ENCODE measurements around the gene CUL5.

CUL5 gene

DNA sequence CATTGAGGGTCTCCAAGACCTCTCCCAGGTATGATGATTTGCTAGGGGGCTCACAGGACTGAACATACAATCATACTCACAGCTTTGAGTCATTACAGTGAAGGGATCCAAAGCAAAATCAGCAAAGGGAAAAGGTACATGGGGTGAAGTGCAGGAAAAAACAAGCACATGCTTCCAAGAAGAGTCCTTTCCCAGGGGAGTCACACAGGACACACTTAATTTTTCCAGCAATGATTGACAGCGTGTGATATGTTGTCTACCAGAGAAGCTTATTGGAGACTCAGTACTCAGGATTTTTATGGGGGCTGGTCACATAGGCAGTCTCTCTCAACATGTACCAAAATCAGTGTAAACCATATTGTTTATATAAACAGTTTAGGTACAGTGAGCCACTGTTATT, 25.3 kb downstream of the CUL5 start:
- H3K9ac ChIP-seq, result no peak overlapping the region
- H3K4me3 ChIP-seq (IDR thresholded peaks at IDR 0.05; ENCODE audit: insufficient read depth, low read depth, low read length), result no peak overlapping the region
- H3K36me3 ChIP-seq (ENCODE audit: insufficient read depth), result no peaks in the 10 kb centered on the region
- peaks cover 18% of the 10 kb centered on the region; the same call in 1 of the 2 replicates for H3K79me2 ChIP-seq (ENCODE audit: insufficient read depth, low read depth)
- no peak overlapping the region for H2AFZ ChIP-seq (ENCODE audit: low read depth)
- no peaks in the 10 kb centered on the region for H3K27me3 ChIP-seq (ENCODE audit: insufficient read depth, low read depth)
- H3K4me1 ChIP-seq (ENCODE audit: low read depth, poor library complexity, severe bottlenecking), result peaks cover 10% of the 10 kb centered on the region
- H3K27ac ChIP-seq, result no peak overlapping the region
- H3K4me2 ChIP-seq, result no peak overlapping the region
- H4K20me1 ChIP-seq (ENCODE audit: insufficient read depth), result no peaks in the 10 kb centered on the region
- TF ChIP-seq, protein P1, sequence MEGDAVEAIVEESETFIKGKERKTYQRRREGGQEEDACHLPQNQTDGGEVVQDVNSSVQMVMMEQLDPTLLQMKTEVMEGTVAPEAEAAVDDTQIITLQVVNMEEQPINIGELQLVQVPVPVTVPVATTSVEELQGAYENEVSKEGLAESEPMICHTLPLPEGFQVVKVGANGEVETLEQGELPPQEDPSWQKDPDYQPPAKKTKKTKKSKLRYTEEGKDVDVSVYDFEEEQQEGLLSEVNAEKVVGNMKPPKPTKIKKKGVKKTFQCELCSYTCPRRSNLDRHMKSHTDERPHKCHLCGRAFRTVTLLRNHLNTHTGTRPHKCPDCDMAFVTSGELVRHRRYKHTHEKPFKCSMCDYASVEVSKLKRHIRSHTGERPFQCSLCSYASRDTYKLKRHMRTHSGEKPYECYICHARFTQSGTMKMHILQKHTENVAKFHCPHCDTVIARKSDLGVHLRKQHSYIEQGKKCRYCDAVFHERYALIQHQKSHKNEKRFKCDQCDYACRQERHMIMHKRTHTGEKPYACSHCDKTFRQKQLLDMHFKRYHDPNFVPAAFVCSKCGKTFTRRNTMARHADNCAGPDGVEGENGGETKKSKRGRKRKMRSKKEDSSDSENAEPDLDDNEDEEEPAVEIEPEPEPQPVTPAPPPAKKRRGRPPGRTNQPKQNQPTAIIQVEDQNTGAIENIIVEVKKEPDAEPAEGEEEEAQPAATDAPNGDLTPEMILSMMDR (conservative IDR thresholded peaks at IDR 0.05; ENCODE audit: low read depth, low read length), result no peak

DNA sequence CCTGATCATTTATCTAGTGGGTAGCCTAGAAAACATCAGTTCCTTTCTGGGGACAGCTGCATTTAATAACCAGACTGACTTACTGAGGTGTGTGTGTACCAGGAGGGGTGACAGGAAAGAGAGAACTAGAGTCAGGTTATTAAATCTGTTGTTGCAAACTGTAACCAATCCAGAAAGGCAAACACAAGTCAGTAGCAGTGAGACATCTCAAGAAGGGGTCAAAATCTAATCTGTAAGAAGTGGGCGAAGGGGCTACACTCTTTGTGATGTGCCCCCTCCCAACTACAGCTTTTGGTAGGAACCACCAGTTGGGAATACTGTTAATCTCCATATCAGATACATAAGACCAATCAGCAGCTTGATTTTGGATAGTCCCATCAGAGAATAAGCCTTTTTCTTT, 26.3 kb downstream of the CUL5 start:
- no peak overlapping the region for H3K4me3 ChIP-seq (IDR thresholded peaks at IDR 0.05; ENCODE audit: insufficient read depth, low read depth, low read length)
- H3K36me3 ChIP-seq (ENCODE audit: insufficient read depth), result no peaks in the 10 kb centered on the region
- TF ChIP-seq, protein P1 (conservative IDR thresholded peaks at IDR 0.05; ENCODE audit: low read depth, low read length), result no peak
- H3K27ac ChIP-seq, result no peak overlapping the region
- H3K4me2 ChIP-seq, result no peak overlapping the region
- H3K4me1 ChIP-seq (ENCODE audit: low read depth, poor library complexity, severe bottlenecking), result peaks cover 10% of the 10 kb centered on the region
- H2AFZ ChIP-seq (ENCODE audit: low read depth), result no peak overlapping the region
- no peak overlapping the region for H3K9ac ChIP-seq
- no peaks in the 10 kb centered on the region for H3K27me3 ChIP-seq (ENCODE audit: insufficient read depth, low read depth)
- no peaks in the 10 kb centered on the region for H4K20me1 ChIP-seq (ENCODE audit: insufficient read depth)
- peaks cover 18% of the 10 kb centered on the region; the same call in 1 of the 2 replicates for H3K79me2 ChIP-seq (ENCODE audit: insufficient read depth, low read depth)

DNA sequence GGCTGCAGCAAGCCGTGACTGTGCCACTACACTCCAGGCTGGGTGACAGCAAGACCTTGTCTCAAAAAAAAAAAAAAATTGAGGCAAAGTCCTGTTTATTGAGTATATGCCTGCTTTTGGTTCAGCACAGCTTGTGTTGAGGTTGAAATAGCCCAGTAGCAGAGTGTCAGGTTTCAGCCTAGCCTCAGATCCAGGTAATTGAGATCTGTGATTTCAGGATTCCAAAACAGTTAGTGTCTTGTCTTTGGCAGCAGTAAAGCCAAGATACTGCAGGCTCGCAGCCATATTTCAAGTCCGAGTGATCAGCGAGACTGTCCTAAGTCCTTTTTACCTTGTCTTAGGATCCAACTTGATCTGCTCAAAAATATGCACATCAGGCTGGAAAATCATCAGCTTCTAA, 27.0 kb downstream of the CUL5 start:
- Histone ChIP-seq H3K4me2 (no peak overlapping the region), H2AFZ (ENCODE audit: low read depth) (no peak overlapping the region), H3K79me2 (ENCODE audit: insufficient read depth, low read depth) (peaks cover 15% of the 10 kb centered on the region; the same call in 1 of the 2 replicates), H3K27me3 (ENCODE audit: insufficient read depth, low read depth) (no peaks in the 10 kb centered on the region), H3K4me1 (ENCODE audit: low read depth, poor library complexity, severe bottlenecking) (peaks cover 10% of the 10 kb centered on the region), H3K4me3 (IDR thresholded peaks at IDR 0.05; ENCODE audit: insufficient read depth, low read depth, low read length) (no peak overlapping the region), H3K36me3 (ENCODE audit: insufficient read depth) (no peaks in the 10 kb centered on the region), H4K20me1 (ENCODE audit: insufficient read depth) (no peaks in the 10 kb centered on the region), H3K27ac (no peak overlapping the region), H3K9ac (no peak overlapping the region)
- TF ChIP-seq, protein P1 (conservative IDR thresholded peaks at IDR 0.05; ENCODE audit: low read depth, low read length), result no peak

DNA sequence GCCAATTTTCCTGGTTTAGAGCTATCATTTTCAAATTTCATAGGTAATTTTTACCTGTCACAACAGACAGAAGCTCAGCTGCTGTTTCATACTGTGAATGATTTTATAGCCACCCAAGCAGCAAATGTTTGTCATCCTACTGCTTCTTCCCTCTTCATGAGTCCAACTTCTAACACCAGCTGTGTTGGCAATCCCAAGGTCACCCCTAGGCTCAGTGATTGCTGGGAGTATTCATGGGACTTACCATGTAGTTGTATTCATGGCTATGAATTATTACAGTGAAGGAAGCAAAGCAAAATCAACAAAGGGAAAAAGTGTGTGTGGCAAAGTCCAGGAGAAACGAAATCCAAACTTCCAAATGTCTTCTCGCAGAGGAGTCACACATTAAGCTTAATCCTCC, 28.5 kb downstream of the CUL5 start:
- H3K4me1 ChIP-seq (ENCODE audit: low read depth, poor library complexity, severe bottlenecking), result peaks cover 8% of the 10 kb centered on the region
- TF ChIP-seq, protein P1 (conservative IDR thresholded peaks at IDR 0.05; ENCODE audit: low read depth, low read length), result no peak
- peaks cover 4% of the 10 kb centered on the region; the same call in 1 of the 2 replicates for H3K79me2 ChIP-seq (ENCODE audit: insufficient read depth, low read depth)
- no peaks in the 10 kb centered on the region for H3K27me3 ChIP-seq (ENCODE audit: insufficient read depth, low read depth)
- no peak overlapping the region for H3K9ac ChIP-seq
- no peaks in the 10 kb centered on the region for H3K36me3 ChIP-seq (ENCODE audit: insufficient read depth)
- no peak overlapping the region for H3K4me2 ChIP-seq
- no peak overlapping the region for H3K4me3 ChIP-seq (IDR thresholded peaks at IDR 0.05; ENCODE audit: insufficient read depth, low read depth, low read length)
- no peaks in the 10 kb centered on the region for H4K20me1 ChIP-seq (ENCODE audit: insufficient read depth)
- no peak overlapping the region for H2AFZ ChIP-seq (ENCODE audit: low read depth)
- no peak overlapping the region for H3K27ac ChIP-seq
